ENCODE data around the gene MYO6. TPM values are rescaled to one million over a fixed set of nuclear protein-coding genes. Genes with fewer than 3 reads are reported as not detected.

MYO6 gene
- polyA plus RNA-seq, 1 donor = 88.6 TPM

DNA sequence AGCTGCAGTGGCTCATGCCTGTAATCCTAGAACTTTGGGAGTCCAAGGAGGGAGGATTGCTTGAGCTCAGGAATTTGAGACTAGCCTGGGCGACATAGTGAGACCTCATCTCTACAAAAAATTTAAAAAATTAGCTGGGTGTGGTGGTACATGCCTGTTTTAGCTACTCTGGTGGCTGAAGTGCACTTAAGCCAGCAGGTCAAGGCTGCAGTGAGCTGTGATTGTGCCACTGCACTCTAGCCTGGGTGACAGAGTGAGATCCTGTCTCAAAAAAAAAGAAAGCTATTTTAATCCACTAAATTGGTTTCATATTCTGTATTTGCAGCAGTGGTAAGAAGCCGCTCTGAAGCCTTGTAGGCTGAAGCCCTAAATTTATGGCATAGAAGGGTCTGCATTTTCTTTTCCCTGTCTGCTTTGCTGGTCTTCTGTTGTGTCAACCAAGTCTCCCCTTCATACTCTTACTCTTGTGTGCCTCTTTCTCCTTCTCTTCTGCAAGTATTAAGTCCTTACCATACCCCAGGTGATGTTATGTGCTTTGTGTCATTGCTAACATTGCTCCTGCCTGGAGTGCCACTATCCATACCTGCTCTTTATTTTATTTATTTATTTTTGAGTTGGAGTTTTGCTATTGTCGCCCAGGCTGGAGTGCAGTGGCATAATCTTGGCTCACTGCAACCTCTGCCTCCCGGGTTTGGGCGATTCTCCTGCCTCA, 70.9 kb downstream of the MYO6 start:
- Histone ChIP-seq H3K36me3 (ENCODE audit: control insufficient read depth, insufficient read depth, low read length) (peaks cover 11% of the 10 kb centered on the region), H3K27ac (ENCODE audit: low read length) (no peak overlapping the region), H3K4me3 (ENCODE audit: low read length) (no peak overlapping the region), H3K27me3 (ENCODE audit: control insufficient read depth, insufficient read depth, low read length) (no peaks in the 10 kb centered on the region), H3K4me1 (ENCODE audit: control insufficient read depth, insufficient read depth, low read length) (peaks cover 3% of the 10 kb centered on the region), H3K9me3 (ENCODE audit: control insufficient read depth, low read depth, low read length) (no peaks in the 10 kb centered on the region)
- DNase-seq = no peak
- no CpG with 5 or more reads among the region's 5 CpGs for WGBS (ENCODE audit: insufficient coverage, low lambda C conversion rate)

DNA sequence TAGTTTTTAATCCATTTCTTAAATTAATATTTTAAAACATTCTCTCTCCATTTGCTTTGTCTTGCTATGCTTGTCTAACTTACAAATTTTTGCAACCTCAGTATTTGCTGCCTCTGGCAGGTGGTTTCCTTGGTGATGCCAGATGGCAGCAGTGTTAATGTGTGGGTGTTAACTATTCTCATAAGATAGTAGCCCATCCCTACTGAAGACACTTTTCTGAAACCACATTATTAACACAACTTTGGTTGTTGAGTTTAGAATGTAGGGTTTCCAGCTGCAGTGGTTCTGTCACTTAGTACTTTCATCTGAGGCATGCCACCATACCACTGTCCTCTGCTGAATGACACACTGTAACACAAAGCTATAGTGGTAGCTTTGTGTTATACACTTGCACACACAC, 75.1 kb downstream of the MYO6 start:
- Histone ChIP-seq H3K27ac (ENCODE audit: low read length) (no peak overlapping the region), H3K36me3 (ENCODE audit: control insufficient read depth, insufficient read depth, low read length) (peaks cover 14% of the 10 kb centered on the region), H3K9me3 (ENCODE audit: control insufficient read depth, low read depth, low read length) (no peaks in the 10 kb centered on the region), H3K4me3 (ENCODE audit: low read length) (no peak overlapping the region), H3K4me1 (ENCODE audit: control insufficient read depth, insufficient read depth, low read length) (peaks cover 3% of the 10 kb centered on the region), H3K27me3 (ENCODE audit: control insufficient read depth, insufficient read depth, low read length) (no peaks in the 10 kb centered on the region)
- DNase-seq = no peak

GRCh38 chr6:75827163-75827562, 78.1 kb downstream of the MYO6 start:
- no peaks in the 10 kb centered on the region for H3K9me3 ChIP-seq (ENCODE audit: control insufficient read depth, low read depth, low read length)
- H3K27me3 ChIP-seq (ENCODE audit: control insufficient read depth, insufficient read depth, low read length) = no peaks in the 10 kb centered on the region
- peaks cover 22% of the 10 kb centered on the region for H3K36me3 ChIP-seq (ENCODE audit: control insufficient read depth, insufficient read depth, low read length)
- no peak for DNase-seq
- H3K4me1 ChIP-seq (ENCODE audit: control insufficient read depth, insufficient read depth, low read length) = peaks cover 3% of the 10 kb centered on the region
- no CpG with 5 or more reads among the region's 1 CpG for WGBS (ENCODE audit: insufficient coverage, low lambda C conversion rate)
- no peak overlapping the region for H3K4me3 ChIP-seq (ENCODE audit: low read length)
- H3K27ac ChIP-seq (ENCODE audit: low read length) = no peak overlapping the region

DNA sequence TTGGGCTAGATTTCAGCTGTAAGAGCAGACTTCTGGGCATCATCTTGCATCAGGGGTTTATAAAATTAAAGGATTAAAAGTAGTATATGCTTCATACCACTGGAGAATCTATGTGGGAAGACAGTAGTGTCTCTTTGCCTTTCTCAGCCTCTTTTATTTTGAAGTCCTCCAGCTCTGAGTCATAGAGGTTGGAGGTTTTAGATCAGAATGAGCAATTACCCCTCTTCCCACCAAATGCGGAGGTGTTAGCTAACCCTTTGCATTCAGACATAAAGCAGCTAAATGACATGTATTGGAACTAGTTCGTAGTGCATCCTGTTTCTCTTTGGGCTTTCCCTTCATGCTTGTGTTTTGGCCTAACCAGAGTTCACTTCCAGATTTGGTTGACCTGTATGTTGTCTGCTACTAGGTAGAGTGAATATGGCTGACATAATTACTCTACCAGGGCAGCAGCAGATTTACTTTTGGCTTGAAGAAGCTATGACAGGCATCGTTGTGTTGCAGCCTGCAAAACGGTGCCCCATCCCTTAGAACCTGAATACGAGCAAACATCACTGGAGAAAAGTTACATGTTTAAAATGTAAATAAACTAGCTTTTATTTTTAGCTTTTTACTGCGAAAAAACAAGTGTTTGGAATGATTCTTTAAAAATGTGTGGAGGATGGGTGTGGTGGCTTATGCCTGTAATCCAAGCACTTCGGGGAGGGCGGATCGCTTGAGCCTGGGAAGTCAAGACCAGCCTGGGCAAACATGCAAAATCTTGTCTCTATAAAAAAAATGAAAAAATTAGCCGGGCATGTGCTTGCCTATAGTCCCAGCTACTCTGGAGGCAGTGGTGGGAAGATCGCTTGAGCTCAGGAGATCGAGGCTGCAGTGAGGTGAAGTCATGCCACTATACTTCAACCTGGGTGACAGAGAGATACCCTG, 82.2 kb downstream of the MYO6 start:
- H3K27me3 ChIP-seq (ENCODE audit: control insufficient read depth, insufficient read depth, low read length) = no peaks in the 10 kb centered on the region
- H3K36me3 ChIP-seq (ENCODE audit: control insufficient read depth, insufficient read depth, low read length) = peaks cover 39% of the 10 kb centered on the region
- H3K4me1 ChIP-seq (ENCODE audit: control insufficient read depth, insufficient read depth, low read length) = no peaks in the 10 kb centered on the region
- no peak overlapping the region for H3K27ac ChIP-seq (ENCODE audit: low read length)
- no peak overlapping the region for H3K4me3 ChIP-seq (ENCODE audit: low read length)
- DNase-seq = no peak
- no peaks in the 10 kb centered on the region for H3K9me3 ChIP-seq (ENCODE audit: control insufficient read depth, low read depth, low read length)
- WGBS (ENCODE audit: insufficient coverage, low lambda C conversion rate) = 100% methylated on average over 1 of the region's 12 CpGs

DNA sequence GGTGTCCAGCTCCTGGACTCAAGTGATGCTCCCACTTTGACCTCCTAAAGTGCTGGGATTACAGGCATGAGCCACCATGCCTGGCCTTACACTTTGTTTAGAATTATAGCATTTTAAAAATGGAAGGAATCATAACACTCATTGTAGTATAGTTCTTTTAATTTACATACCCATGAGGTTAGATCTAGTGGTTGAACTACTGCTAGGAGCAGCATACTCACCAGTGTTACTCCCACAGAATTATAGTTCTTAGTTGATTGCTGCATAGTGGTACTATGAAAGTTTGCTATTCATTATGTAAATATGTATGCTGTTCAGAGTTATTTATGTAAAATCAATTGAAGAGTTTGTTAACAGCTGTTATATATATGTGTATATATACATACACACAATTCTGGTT, 85.4 kb downstream of the MYO6 start:
- no peaks in the 10 kb centered on the region for H3K9me3 ChIP-seq (ENCODE audit: control insufficient read depth, low read depth, low read length)
- DNase-seq = no peak
- no peak overlapping the region for H3K4me3 ChIP-seq (ENCODE audit: low read length)
- H3K4me1 ChIP-seq (ENCODE audit: control insufficient read depth, insufficient read depth, low read length) = no peaks in the 10 kb centered on the region
- H3K27ac ChIP-seq (ENCODE audit: low read length) = no peak overlapping the region
- no peaks in the 10 kb centered on the region for H3K27me3 ChIP-seq (ENCODE audit: control insufficient read depth, insufficient read depth, low read length)
- peaks cover 49% of the 10 kb centered on the region for H3K36me3 ChIP-seq (ENCODE audit: control insufficient read depth, insufficient read depth, low read length)

DNA sequence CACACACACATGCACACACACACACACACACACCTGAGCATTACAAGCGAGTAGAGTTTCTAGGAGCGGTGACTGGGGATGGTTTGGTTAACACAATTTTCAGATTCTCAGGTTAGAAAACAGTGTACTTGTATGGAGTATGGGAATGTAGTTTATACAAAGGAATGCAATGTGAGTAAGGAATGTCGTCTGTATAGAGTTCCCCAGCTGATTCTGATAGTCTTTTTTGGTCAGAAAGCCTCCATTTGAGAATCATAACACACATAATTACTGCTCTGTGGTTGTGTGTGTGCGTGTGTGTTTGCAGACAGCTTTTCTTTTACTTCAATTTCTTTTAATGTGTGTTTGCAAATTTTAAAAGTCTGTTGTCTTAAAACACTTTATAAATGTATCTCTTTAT, 93.2 kb downstream of the MYO6 start:
- H3K27ac ChIP-seq (ENCODE audit: low read length) = no peak overlapping the region
- no peaks in the 10 kb centered on the region for H3K9me3 ChIP-seq (ENCODE audit: control insufficient read depth, low read depth, low read length)
- no peaks in the 10 kb centered on the region for H3K27me3 ChIP-seq (ENCODE audit: control insufficient read depth, insufficient read depth, low read length)
- DNase-seq = no peak
- H3K4me3 ChIP-seq (ENCODE audit: low read length) = no peak overlapping the region
- no peaks in the 10 kb centered on the region for H3K4me1 ChIP-seq (ENCODE audit: control insufficient read depth, insufficient read depth, low read length)
- H3K36me3 ChIP-seq (ENCODE audit: control insufficient read depth, insufficient read depth, low read length) = peaks cover 30% of the 10 kb centered on the region
- 100% methylated on average over 2 of the region's 4 CpGs for WGBS (ENCODE audit: insufficient coverage, low lambda C conversion rate)

- Histone ChIP-seq H3K4me3 (ENCODE audit: low read length) (no peak overlapping the region), H3K27ac (ENCODE audit: low read length) (no peak overlapping the region), H3K4me1 (ENCODE audit: control insufficient read depth, insufficient read depth, low read length) (no peaks in the 10 kb centered on the region), H3K9me3 (ENCODE audit: control insufficient read depth, low read depth, low read length) (no peaks in the 10 kb centered on the region), H3K27me3 (ENCODE audit: control insufficient read depth, insufficient read depth, low read length) (no peaks in the 10 kb centered on the region), H3K36me3 (ENCODE audit: control insufficient read depth, insufficient read depth, low read length) (peaks cover 28% of the 10 kb centered on the region)
- 86% methylated on average over 1 of the region's 2 CpGs for WGBS (ENCODE audit: insufficient coverage, low lambda C conversion rate)
- DNase-seq = no peak
Measured at GRCh38 chr6:75842732-75843131, 93.7 kb downstream of the MYO6 start.

DNA sequence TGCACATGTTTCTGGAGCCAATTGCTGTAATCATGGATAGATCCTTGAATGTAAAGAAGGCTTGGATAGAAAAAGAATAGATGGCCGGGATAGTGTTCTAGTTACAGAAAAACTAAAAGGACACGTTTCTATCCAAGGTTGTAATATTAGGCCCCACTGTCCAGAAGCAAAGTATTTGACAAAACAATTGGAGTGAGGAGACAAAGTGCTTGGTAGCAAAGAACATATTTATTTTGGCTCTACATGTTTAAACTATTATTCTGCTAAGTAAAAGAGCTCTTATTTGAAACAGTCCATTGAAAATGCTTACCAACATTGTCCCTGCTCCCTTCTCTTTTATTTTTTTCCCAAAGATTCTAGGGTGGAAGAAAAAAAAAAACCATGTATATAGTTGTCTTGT, 94.4 kb downstream of the MYO6 start:
- no peak for DNase-seq
- Histone ChIP-seq H3K27ac (ENCODE audit: low read length) (no peak overlapping the region), H3K36me3 (ENCODE audit: control insufficient read depth, insufficient read depth, low read length) (peaks cover 27% of the 10 kb centered on the region), H3K4me3 (ENCODE audit: low read length) (no peak overlapping the region), H3K9me3 (ENCODE audit: control insufficient read depth, low read depth, low read length) (no peaks in the 10 kb centered on the region), H3K27me3 (ENCODE audit: control insufficient read depth, insufficient read depth, low read length) (no peaks in the 10 kb centered on the region), H3K4me1 (ENCODE audit: control insufficient read depth, insufficient read depth, low read length) (no peaks in the 10 kb centered on the region)
- 100% methylated on average over 1 of the region's 2 CpGs for WGBS (ENCODE audit: insufficient coverage, low lambda C conversion rate)

GRCh38 chr6:75848274-75848673, 99.2 kb downstream of the MYO6 start:
- Histone ChIP-seq H3K36me3 (ENCODE audit: control insufficient read depth, insufficient read depth, low read length) (peaks cover 6% of the 10 kb centered on the region), H3K27ac (ENCODE audit: low read length) (no peak overlapping the region), H3K4me1 (ENCODE audit: control insufficient read depth, insufficient read depth, low read length) (no peaks in the 10 kb centered on the region), H3K27me3 (ENCODE audit: control insufficient read depth, insufficient read depth, low read length) (no peaks in the 10 kb centered on the region), H3K4me3 (ENCODE audit: low read length) (no peak overlapping the region), H3K9me3 (ENCODE audit: control insufficient read depth, low read depth, low read length) (no peaks in the 10 kb centered on the region)
- no peak for DNase-seq
- WGBS (ENCODE audit: insufficient coverage, low lambda C conversion rate) = 100% methylated on average over 3 of the region's 4 CpGs

GRCh38 chr6:75849329-75850025, 100.4 kb downstream of the MYO6 start:
- Histone ChIP-seq H3K4me1 (ENCODE audit: control insufficient read depth, insufficient read depth, low read length) (peaks cover 5% of the 10 kb centered on the region), H3K9me3 (ENCODE audit: control insufficient read depth, low read depth, low read length) (no peaks in the 10 kb centered on the region), H3K27me3 (ENCODE audit: control insufficient read depth, insufficient read depth, low read length) (no peaks in the 10 kb centered on the region), H3K36me3 (ENCODE audit: control insufficient read depth, insufficient read depth, low read length) (peaks cover 6% of the 10 kb centered on the region), H3K4me3 (ENCODE audit: low read length) (no peak overlapping the region), H3K27ac (ENCODE audit: low read length) (no peak overlapping the region)
- DNase-seq = peak in 1 of 2 donors; percentile 26
- 40% methylated on average over 1 of the region's 9 CpGs for whole genome bisulfite sequencing (ENCODE audit: insufficient coverage, low lambda C conversion rate)
